Measurements from ENCODE around the gene NPAS1. TPM values are rescaled to one million over a fixed set of nuclear protein-coding genes. Genes with fewer than 3 reads are reported as not detected.
"Not testable (repeated sequence)": the region's sequence is repeated elsewhere in the genome, so short reads cannot be mapped to it uniquely, and the experiment has no call there.

NPAS1 gene
- total RNA-seq, 1 donor from 2014 or later, result not detected

- DNase-seq (no peak), ATAC-seq (ENCODE audit: poor library complexity) (no peak)
- intact Hi-C loops (cut with DNase I), result no loop called here
These were observed 13.8 kb upstream of the NPAS1 start for GRCh38 chr19:47005873-47006272.

GRCh38 chr19:47006496-47006895, 13.1 kb upstream of the NPAS1 start:
- DNase-seq (no peak), ATAC-seq (ENCODE audit: poor library complexity) (no peak)
- intact Hi-C loops (cut with DNase I), result no loop called here

DNA sequence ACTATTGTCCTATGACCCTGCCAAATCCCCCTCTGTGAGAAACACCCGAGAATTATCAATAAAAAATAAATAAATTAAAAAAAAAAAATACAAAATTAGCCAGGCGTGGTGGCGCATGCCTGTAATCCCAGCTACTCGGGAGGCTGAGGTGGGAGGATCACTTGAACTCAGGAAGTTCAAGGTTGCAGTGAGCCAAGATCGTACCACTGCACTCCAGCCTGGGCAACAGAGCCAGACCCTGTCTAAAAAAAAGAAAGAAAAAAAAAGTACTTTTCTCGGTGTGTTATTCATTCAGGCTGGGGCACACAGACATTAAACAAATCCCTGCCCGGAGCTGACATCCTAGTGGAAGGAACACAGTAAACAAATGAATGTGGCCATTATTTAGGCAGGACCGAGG, 9.1 kb upstream of the NPAS1 start:
- ATAC-seq (ENCODE audit: poor library complexity); intact Hi-C loops (cut with DNase I); DNase-seq: not testable (repeated sequence)

- ATAC-seq (ENCODE audit: poor library complexity), result no peak
- intact Hi-C loops (cut with DNase I), result no loop called here
- no peak for DNase-seq
These were observed 7.0 kb upstream of the NPAS1 start for GRCh38 chr19:47012617-47013016.

- DNase-seq, result peak; percentile 91
- peak; percentile 97 for ATAC-seq (ENCODE audit: poor library complexity)
- intact Hi-C loops (cut with DNase I), result no loop called here
These were observed 6.6 kb upstream of the NPAS1 start for GRCh38 chr19:47013041-47013517.

GRCh38 chr19:47018923-47019322, 714 bp upstream of the NPAS1 start:
- no peak for DNase-seq
- intact Hi-C loops (cut with DNase I), result no loop called here

DNA sequence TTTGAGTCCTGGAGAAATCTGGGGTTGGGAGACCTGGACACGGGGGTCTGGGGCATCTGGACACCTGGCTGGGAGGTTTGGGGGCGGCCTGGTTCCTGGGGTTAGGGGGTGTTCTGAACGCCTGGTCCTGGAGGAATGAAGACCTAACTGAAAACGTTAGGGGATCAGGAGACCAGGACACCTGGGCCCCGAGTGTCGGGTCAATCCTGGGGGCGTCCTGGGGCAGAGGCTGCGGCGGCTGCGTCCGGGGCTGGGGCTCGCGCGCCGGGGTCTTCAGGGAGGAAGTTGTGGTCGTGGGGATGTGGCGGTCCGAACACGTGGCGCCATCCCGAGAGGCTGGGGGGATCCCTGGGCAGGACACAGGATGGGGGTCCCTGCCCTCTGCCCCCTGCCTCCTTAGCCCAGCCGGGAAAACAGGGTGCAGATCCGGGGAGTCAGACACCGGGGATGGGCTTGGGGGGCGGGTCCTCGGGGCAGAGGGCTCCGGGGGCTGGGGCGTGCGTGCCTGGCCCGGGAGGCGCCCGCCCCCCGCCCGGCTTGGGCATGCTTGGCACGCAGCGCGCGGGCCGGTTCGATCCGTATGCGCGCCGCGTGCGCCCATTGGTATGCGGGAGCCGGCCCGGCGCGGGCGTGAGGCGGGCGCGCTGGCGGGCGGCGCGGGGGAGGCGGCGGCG, 632 bp downstream of the NPAS1 start:
- ATAC-seq (ENCODE audit: poor library complexity), result no peak
- intact Hi-C loops (cut with DNase I), result no loop called here
- DNase-seq, result no peak

More at GRCh38 chr19:47018923-47019322, 714 bp upstream of the NPAS1 start:
- ATAC-seq (ENCODE audit: poor library complexity), result no peak

DNA sequence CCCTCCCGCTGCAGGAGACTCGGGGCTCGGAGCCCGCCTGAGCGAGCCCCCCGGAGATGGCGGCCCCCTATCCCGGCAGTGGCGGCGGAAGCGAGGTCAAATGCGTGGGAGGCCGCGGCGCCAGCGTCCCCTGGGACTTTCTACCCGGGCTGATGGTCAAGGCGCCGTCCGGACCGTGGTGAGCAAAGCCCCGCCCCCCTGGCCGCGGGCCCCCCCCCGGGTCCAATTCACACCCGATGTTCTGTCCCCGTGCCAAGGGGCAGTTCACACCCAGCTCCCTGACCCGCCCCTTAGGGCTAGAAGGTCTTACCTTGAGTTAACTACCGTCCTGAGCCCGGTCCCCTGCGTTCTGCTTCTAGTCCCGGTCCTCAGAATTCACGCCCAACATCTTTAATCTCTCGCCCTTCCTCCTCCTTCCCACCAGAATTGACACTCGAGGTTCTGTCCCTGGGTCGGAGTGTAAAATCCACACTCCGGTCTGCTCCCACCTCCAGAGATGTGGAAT, 1.4 kb downstream of the NPAS1 start:
- ATAC-seq (ENCODE audit: poor library complexity), result no peak
- intact Hi-C loops (cut with DNase I), result no loop called here
- DNase-seq, result no peak

- intact Hi-C loops (cut with DNase I), result no loop called here
- ATAC-seq (ENCODE audit: poor library complexity) (no peak), DNase-seq (no peak)
These were observed 2.0 kb downstream of the NPAS1 start for GRCh38 chr19:47021536-47022139.

DNA sequence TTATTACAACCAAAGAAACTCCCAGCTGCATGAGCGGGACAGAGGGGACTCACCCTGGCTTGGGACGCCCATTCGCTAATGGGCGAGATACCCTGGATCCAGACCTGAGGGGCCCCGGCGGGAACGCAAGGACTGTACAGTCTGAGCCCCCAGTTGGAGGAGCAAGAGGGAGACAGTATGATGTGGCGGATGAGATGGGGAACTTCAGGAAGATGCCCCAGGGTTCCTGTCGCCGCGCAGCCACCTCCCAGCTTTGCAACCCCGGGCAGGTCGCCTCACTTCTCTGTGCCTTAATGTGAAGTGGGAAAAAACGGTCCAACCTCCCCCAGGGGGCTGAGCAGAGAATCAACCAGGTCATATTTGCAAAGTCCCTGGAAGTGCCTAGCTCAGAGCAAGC, 2.5 kb downstream of the NPAS1 start:
- intact Hi-C loops (cut with DNase I), result no loop called here
- ATAC-seq (ENCODE audit: poor library complexity), result no peak
- DNase-seq, result no peak

GRCh38 chr19:47022541-47023447, 3.2 kb downstream of the NPAS1 start:
- no peak for ATAC-seq (ENCODE audit: poor library complexity)

DNA sequence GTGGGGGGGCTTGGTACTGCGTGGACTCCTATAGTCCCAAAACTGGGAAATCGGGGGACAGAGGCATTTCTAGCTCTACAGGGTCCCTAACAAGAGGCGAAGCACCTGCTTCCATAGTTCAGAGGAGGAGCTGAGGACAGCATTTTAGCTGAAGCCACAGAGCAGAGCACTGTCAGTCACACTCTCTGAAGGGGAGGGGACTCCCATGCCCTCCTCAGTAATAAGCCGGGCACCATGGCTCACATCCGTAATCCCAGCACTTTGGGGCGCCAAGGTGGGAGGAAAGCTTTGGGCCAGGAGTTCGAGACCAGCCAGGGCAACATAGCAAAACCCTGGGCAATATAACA, 3.8 kb downstream of the NPAS1 start:
- intact Hi-C loops (cut with DNase I), result no loop called here
- no peak for ATAC-seq (ENCODE audit: poor library complexity)
- no peak for DNase-seq

More at GRCh38 chr19:47022541-47023447, 3.2 kb downstream of the NPAS1 start:
- intact Hi-C loops (cut with DNase I), result no loop called here
- no peak for DNase-seq

DNA sequence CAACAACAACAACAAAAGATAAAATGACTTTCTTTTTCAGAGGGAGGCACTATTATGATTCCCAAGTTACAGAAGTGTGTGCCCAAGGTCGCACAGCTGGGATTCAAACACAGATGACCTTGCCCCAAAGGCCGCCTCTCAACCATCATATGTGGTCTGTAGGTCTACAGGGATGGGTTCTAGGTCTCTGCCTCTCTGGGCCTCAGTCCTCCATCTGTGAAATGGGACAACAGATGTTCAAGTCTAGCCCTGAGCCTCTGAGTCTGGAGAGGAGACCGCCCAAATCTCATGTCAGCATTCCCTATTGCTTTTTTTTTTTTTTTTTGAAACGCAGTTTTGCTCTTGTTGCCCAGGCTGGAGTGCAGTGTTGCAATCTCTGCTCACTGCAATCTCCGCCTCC, 4.9 kb downstream of the NPAS1 start:
- ATAC-seq (ENCODE audit: poor library complexity) (no peak), DNase-seq (no peak)
- intact Hi-C loops (cut with DNase I), result no loop called here

DNA sequence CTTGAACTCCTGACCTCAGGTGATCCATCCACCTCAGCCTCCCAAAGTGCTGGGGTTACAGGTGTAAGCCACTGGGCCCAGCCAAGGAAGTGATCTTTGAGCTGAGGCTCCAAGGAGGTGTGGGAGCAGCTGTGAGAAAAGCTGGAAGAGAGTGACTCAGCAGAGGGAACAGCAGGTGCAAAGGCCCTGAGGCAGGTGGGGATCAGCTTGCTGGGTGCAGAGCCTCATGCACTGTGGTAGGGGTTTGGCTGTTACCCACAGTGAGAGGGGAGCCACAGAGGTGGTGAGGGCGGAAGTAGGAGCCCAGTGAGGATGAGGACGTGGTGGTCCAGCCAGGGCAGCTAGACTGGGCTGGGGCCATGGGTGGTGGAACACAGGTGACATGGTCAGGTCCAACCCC, 6.5 kb downstream of the NPAS1 start:
- no peak for ATAC-seq (ENCODE audit: poor library complexity)
- DNase-seq, result no peak
- intact Hi-C loops (cut with DNase I), result no loop called here

DNA sequence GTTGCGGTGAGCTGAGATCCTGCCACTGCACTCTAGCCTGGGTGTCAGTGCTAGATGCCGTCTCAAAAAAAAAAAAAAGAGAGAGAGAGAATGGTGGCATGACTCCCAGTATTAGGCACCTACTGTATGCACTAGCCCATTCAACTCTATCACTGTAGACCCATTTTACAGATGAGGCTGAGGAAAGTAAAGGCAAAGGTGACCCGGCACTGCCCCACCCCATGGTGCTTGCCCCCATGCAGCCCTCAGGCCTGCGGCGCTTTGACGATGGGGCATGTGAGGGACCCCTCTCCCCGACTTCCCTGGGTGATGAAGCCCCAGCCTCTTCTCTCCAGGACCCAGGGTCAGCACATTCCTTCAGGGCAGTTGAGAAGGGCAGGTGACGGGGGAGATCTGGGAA, 7.3 kb downstream of the NPAS1 start:
- ATAC-seq (ENCODE audit: poor library complexity) (no peak), DNase-seq (no peak)
- intact Hi-C loops (cut with DNase I), result no loop called here

- ATAC-seq (ENCODE audit: poor library complexity), result no peak
- no peak for DNase-seq
- intact Hi-C loops (cut with DNase I), result no loop called here
These were observed 8.0 kb downstream of the NPAS1 start for GRCh38 chr19:47027586-47028088.

DNA sequence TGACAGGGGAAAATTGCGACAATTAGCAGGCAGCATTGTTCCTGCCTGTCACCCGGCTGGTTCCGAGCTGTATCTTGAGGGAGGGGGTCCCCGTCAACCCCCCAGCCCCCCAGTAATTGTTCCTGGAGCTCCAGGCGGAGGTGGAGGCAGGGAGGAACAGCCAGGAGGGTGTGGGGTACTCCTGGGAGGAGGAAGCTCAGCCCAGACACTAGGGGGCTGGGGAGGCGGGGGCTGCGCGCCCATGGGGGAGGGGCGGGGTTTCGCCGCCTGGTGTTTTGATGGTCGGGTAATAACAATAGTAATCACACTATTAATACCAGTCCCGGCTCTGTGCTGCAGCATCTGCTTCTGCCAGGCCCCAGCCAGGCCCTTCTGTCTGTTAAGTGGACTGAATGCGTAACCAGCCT, 8.6 kb downstream of the NPAS1 start:
- ATAC-seq (ENCODE audit: poor library complexity) (no peak), DNase-seq (no peak)
- intact Hi-C loops (cut with DNase I), result no loop called here

DNA sequence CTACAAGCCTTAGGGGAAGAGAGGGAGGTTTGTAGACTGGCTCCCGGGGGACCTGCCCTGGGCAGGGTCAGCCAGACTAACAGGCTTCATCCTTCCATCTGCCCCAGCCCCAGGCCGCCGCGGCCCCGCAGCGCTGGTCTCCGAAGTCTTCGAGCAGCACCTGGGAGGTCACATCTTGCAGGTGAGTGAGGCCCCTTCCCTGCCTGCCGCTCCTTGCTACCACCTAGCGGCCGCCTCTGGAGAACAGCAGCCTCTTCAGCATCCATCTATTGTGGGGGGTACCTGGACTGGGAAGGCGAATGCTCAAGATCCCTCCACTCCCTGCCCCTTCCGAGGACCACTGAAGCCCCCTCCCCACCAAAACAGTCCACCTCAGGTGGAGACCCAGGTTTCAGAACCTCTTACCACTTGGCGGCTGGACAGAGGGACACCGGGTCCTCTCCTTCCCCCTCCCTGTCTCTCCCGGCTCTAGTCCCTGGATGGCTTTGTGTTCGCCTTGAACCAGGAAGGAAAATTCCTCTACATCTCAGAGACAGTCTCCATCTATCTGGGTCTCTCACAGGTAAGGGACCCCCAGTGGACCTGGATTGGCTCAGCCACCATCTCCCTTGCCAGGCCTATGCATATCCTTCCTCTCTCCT, 12.7 kb downstream of the NPAS1 start:
- DNase-seq, result no peak
- intact Hi-C loops (cut with DNase I), result loop anchor here (10.0 kb wide), 2 partner anchors 93 to 277 kb away; no protein-coding TSS in a partner anchor
- ATAC-seq (ENCODE audit: poor library complexity), result peak; percentile 36
